Measurements from ENCODE around the gene SLC25A29.

Gene SLC25A29

DNA sequence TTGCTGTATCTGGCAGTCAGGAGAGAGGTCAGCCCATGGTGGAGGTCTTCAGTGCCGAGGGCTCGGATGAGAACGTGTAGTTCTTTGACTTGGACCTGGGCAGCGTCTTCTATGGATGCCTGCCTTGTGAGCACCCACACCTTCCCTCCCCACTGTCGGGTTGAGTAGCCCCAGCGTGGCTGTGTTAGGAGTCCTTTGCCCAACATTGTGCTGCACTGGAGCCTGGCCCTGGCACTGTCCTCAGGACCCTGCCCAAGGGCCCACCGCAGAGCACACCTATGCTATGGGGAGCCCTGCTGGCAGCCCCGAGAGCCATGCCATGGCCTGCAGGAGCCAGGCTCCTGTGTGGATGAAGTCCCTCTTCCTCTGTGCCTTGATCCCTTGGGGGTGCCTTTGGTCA lies 26.7 kb downstream of the SLC25A29 start:
- Histone ChIP-seq H3K36me3 (ENCODE audit: control insufficient read depth, insufficient read depth, low read length) (no peaks in the 10 kb centered on the region), H3K79me2 (ENCODE audit: control insufficient read depth, insufficient read depth, low read length) (peaks cover 39% of the 10 kb centered on the region), H3K23ac (ENCODE audit: low read length) (no peak overlapping the region), H3K27me3 (ENCODE audit: insufficient read depth, low read length, poor library complexity) (no peaks in the 10 kb centered on the region), H3K4ac (ENCODE audit: low read depth, low read length) (no peak overlapping the region), H2BK120ac (ENCODE audit: low read depth, low read length) (no peak overlapping the region), H2BK15ac (replicated peaks; ENCODE audit: low read depth) (no peak overlapping the region), H4K5ac (ENCODE audit: low read length) (no peak overlapping the region), H3K9ac (ENCODE audit: low read length) (no peak overlapping the region), H3K56ac (ENCODE audit: low read length) (no peak overlapping the region), H3K4me3 (ENCODE audit: low read length) (no peak overlapping the region), H3K4me1 (ENCODE audit: control insufficient read depth, low read depth, low read length) (peaks cover 2% of the 10 kb centered on the region), H3K79me1 (ENCODE audit: low read length) (peaks cover 28% of the 10 kb centered on the region), H3K27ac (ENCODE audit: low read depth, low read length) (no peak overlapping the region), H2AK5ac (ENCODE audit: low read length) (no peak overlapping the region), H2BK5ac (ENCODE audit: low read length) (no peak overlapping the region), H3K4me2 (ENCODE audit: low read length) (no peak overlapping the region), H4K8ac (ENCODE audit: low read depth, low read length) (no peak overlapping the region), H3K18ac (ENCODE audit: low read length) (no peak overlapping the region)
- DNase-seq, result no peak
- WGBS (ENCODE audit: extremely low coverage, insufficient coverage, low lambda C conversion rate), result no CpG with 5 or more reads among the region's 8 CpGs

DNA sequence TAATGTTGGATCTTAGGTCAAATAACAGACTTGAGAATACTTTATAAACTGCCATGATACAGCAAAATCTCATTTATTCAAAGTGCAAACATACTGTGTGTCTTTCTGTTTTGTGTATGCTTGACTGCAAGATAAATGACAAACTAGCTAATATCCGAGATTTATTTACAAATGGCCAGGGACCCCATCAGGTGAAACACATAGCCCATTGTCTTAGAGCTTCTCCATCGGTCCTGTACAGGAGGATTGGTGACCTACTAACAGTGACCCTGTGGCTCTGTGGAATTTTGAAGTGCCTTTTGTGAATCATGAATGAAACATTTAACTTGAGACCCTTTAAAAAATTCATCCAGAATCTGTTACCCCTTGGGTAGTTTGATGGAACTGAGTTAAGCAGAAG lies 27.1 kb downstream of the SLC25A29 start:
- no peak overlapping the region for H4K5ac ChIP-seq (ENCODE audit: low read length)
- H3K79me1 ChIP-seq (ENCODE audit: low read length), result peaks cover 28% of the 10 kb centered on the region
- no peak overlapping the region for H3K4me3 ChIP-seq (ENCODE audit: low read length)
- H3K4me1 ChIP-seq (ENCODE audit: control insufficient read depth, low read depth, low read length), result peaks cover under 1% of the 10 kb centered on the region
- no peak overlapping the region for H3K23ac ChIP-seq (ENCODE audit: low read length)
- H2BK120ac ChIP-seq (ENCODE audit: low read depth, low read length), result no peak overlapping the region
- no peak overlapping the region for H3K27ac ChIP-seq (ENCODE audit: low read depth, low read length)
- H2BK5ac ChIP-seq (ENCODE audit: low read length), result no peak overlapping the region
- no peaks in the 10 kb centered on the region for H3K36me3 ChIP-seq (ENCODE audit: control insufficient read depth, insufficient read depth, low read length)
- H3K79me2 ChIP-seq (ENCODE audit: control insufficient read depth, insufficient read depth, low read length), result peaks cover 42% of the 10 kb centered on the region
- H3K9ac ChIP-seq (ENCODE audit: low read length), result no peak overlapping the region
- H2BK15ac ChIP-seq (replicated peaks; ENCODE audit: low read depth), result no peak overlapping the region
- H2AK5ac ChIP-seq (ENCODE audit: low read length), result no peak overlapping the region
- no peak overlapping the region for H3K18ac ChIP-seq (ENCODE audit: low read length)
- no peak overlapping the region for H3K4ac ChIP-seq (ENCODE audit: low read depth, low read length)
- WGBS (ENCODE audit: extremely low coverage, insufficient coverage, low lambda C conversion rate), result no CpG with 5 or more reads among the region's 2 CpGs
- DNase-seq, result no peak
- H3K4me2 ChIP-seq (ENCODE audit: low read length), result no peak overlapping the region
- no peaks in the 10 kb centered on the region for H3K27me3 ChIP-seq (ENCODE audit: insufficient read depth, low read length, poor library complexity)
- no peak overlapping the region for H3K56ac ChIP-seq (ENCODE audit: low read length)
- no peak overlapping the region for H4K8ac ChIP-seq (ENCODE audit: low read depth, low read length)

DNA sequence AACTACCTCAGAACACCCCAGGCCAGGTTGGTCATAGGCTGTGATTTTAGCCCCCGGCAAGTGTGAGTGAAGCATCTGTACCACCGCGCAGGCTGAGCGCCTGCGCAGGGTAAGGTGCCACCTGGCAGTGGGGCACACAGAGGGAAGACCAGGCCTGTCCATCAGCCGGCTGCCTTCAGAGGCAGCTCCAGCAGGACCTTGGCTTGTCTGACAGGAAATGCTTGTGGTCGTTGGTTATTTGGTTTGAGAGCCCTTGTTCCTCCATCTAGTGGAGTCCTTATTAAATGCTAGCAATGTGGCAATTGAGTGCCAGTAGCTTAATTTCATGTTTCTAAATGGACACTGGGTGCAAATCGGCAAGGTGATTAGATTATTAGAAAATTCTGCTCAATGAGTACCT lies 27.5 kb downstream of the SLC25A29 start:
- peaks cover 28% of the 10 kb centered on the region for H3K79me1 ChIP-seq (ENCODE audit: low read length)
- no CpG with 5 or more reads among the region's 8 CpGs for WGBS (ENCODE audit: extremely low coverage, insufficient coverage, low lambda C conversion rate)
- no peak overlapping the region for H4K8ac ChIP-seq (ENCODE audit: low read depth, low read length)
- H2AK5ac ChIP-seq (ENCODE audit: low read length), result no peak overlapping the region
- H3K79me2 ChIP-seq (ENCODE audit: control insufficient read depth, insufficient read depth, low read length), result peaks cover 45% of the 10 kb centered on the region
- no peak overlapping the region for H3K4ac ChIP-seq (ENCODE audit: low read depth, low read length)
- no peak overlapping the region for H3K18ac ChIP-seq (ENCODE audit: low read length)
- no peak overlapping the region for H3K56ac ChIP-seq (ENCODE audit: low read length)
- H4K5ac ChIP-seq (ENCODE audit: low read length), result no peak overlapping the region
- no peak overlapping the region for H3K27ac ChIP-seq (ENCODE audit: low read depth, low read length)
- H3K23ac ChIP-seq (ENCODE audit: low read length), result no peak overlapping the region
- no peak overlapping the region for H2BK120ac ChIP-seq (ENCODE audit: low read depth, low read length)
- H3K36me3 ChIP-seq (ENCODE audit: control insufficient read depth, insufficient read depth, low read length), result no peaks in the 10 kb centered on the region
- no peak overlapping the region for H3K4me2 ChIP-seq (ENCODE audit: low read length)
- H2BK5ac ChIP-seq (ENCODE audit: low read length), result no peak overlapping the region
- no peaks in the 10 kb centered on the region for H3K4me1 ChIP-seq (ENCODE audit: control insufficient read depth, low read depth, low read length)
- peak; percentile 37 for DNase-seq
- H2BK15ac ChIP-seq (replicated peaks; ENCODE audit: low read depth), result no peak overlapping the region
- no peak overlapping the region for H3K4me3 ChIP-seq (ENCODE audit: low read length)
- no peak overlapping the region for H3K9ac ChIP-seq (ENCODE audit: low read length)
- H3K27me3 ChIP-seq (ENCODE audit: insufficient read depth, low read length, poor library complexity), result no peaks in the 10 kb centered on the region

DNA sequence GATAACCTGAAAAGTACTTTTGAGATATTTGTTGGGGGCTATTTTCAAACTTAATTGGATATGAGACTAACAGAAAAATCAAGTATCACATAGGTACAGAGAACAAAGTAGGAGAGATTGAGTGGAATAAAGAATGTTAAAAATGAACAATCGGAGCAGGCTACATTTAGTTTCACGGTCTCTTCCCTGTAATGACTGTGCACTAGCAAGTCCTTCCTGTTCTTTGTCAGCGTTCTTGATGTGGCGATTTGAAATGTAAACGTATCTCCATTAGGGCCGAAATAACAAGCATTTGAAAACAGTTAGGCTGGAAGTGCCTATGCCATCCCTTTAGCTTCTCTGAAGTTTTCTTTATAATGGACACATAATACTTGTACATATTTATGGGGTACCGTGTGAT lies 31.0 kb downstream of the SLC25A29 start:
- Histone ChIP-seq H3K27ac (ENCODE audit: low read depth, low read length) (no peak overlapping the region), H3K36me3 (ENCODE audit: control insufficient read depth, insufficient read depth, low read length) (no peaks in the 10 kb centered on the region), H2BK5ac (ENCODE audit: low read length) (no peak overlapping the region), H2BK15ac (replicated peaks; ENCODE audit: low read depth) (no peak overlapping the region), H3K9ac (ENCODE audit: low read length) (no peak overlapping the region), H3K18ac (ENCODE audit: low read length) (no peak overlapping the region), H3K4me2 (ENCODE audit: low read length) (no peak overlapping the region), H3K27me3 (ENCODE audit: insufficient read depth, low read length, poor library complexity) (no peaks in the 10 kb centered on the region), H4K8ac (ENCODE audit: low read depth, low read length) (no peak overlapping the region), H3K23ac (ENCODE audit: low read length) (no peak overlapping the region), H3K4ac (ENCODE audit: low read depth, low read length) (no peak overlapping the region), H2AK5ac (ENCODE audit: low read length) (no peak overlapping the region), H2BK120ac (ENCODE audit: low read depth, low read length) (no peak overlapping the region), H4K5ac (ENCODE audit: low read length) (no peak overlapping the region), H3K56ac (ENCODE audit: low read length) (no peak overlapping the region), H3K4me1 (ENCODE audit: control insufficient read depth, low read depth, low read length) (no peaks in the 10 kb centered on the region), H3K4me3 (ENCODE audit: low read length) (no peak overlapping the region), H3K79me2 (ENCODE audit: control insufficient read depth, insufficient read depth, low read length) (peaks cover 54% of the 10 kb centered on the region), H3K79me1 (ENCODE audit: low read length) (peaks cover 25% of the 10 kb centered on the region)
- no peak for DNase-seq
- no CpG with 5 or more reads among the region's 7 CpGs for WGBS (ENCODE audit: extremely low coverage, insufficient coverage, low lambda C conversion rate)

DNA sequence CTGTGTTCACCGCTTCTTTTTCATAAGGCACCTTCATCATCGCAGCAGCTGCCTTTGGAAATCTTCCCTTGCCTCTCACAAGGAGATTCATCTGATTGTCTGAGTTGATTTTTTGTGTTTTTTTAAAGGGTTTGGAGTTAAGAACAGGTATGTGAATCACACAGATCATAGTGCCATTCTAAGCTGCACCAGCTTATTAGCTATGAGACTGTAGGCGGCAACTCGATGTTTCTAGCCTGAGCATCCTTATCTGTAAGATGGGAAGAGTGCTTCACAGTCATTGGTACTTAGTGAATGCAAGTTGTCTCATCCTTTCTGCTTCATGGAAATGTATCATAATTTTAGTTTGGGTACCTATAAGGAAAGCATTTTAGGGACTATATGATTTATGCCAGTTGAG lies 32.0 kb downstream of the SLC25A29 start:
- Histone ChIP-seq H3K56ac (ENCODE audit: low read length) (no peak overlapping the region), H2BK5ac (ENCODE audit: low read length) (no peak overlapping the region), H4K8ac (ENCODE audit: low read depth, low read length) (no peak overlapping the region), H3K9ac (ENCODE audit: low read length) (no peak overlapping the region), H3K23ac (ENCODE audit: low read length) (no peak overlapping the region), H3K79me2 (ENCODE audit: control insufficient read depth, insufficient read depth, low read length) (peaks cover 51% of the 10 kb centered on the region), H3K27ac (ENCODE audit: low read depth, low read length) (no peak overlapping the region), H2AK5ac (ENCODE audit: low read length) (no peak overlapping the region), H2BK15ac (replicated peaks; ENCODE audit: low read depth) (no peak overlapping the region), H3K4me2 (ENCODE audit: low read length) (no peak overlapping the region), H3K18ac (ENCODE audit: low read length) (no peak overlapping the region), H2BK120ac (ENCODE audit: low read depth, low read length) (no peak overlapping the region), H3K36me3 (ENCODE audit: control insufficient read depth, insufficient read depth, low read length) (no peaks in the 10 kb centered on the region), H3K4ac (ENCODE audit: low read depth, low read length) (no peak overlapping the region), H3K4me1 (ENCODE audit: control insufficient read depth, low read depth, low read length) (no peaks in the 10 kb centered on the region), H4K5ac (ENCODE audit: low read length) (no peak overlapping the region), H3K4me3 (ENCODE audit: low read length) (no peak overlapping the region), H3K79me1 (ENCODE audit: low read length) (peaks cover 20% of the 10 kb centered on the region), H3K27me3 (ENCODE audit: insufficient read depth, low read length, poor library complexity) (no peaks in the 10 kb centered on the region)
- no CpG with 5 or more reads among the region's 4 CpGs for WGBS (ENCODE audit: extremely low coverage, insufficient coverage, low lambda C conversion rate)
- no peak for DNase-seq

GRCh38 chr14:100271247-100271939 lies 34.9 kb downstream of the SLC25A29 start:
- H4K8ac ChIP-seq (ENCODE audit: low read depth, low read length), result peak overlapping the region; percentile 28
- no peak overlapping the region for H3K23ac ChIP-seq (ENCODE audit: low read length)
- no peak overlapping the region for H3K56ac ChIP-seq (ENCODE audit: low read length)
- no peak overlapping the region for H3K4me3 ChIP-seq (ENCODE audit: low read length)
- H2BK15ac ChIP-seq (replicated peaks; ENCODE audit: low read depth), result no peak overlapping the region
- no CpG with 5 or more reads among the region's 10 CpGs for WGBS (ENCODE audit: extremely low coverage, insufficient coverage, low lambda C conversion rate)
- no peaks in the 10 kb centered on the region for H3K4me1 ChIP-seq (ENCODE audit: control insufficient read depth, low read depth, low read length)
- no peak overlapping the region for H3K18ac ChIP-seq (ENCODE audit: low read length)
- H2AK5ac ChIP-seq (ENCODE audit: low read length), result no peak overlapping the region
- H3K36me3 ChIP-seq (ENCODE audit: control insufficient read depth, insufficient read depth, low read length), result peaks cover 2% of the 10 kb centered on the region
- H2BK5ac ChIP-seq (ENCODE audit: low read length), result no peak overlapping the region
- H3K79me2 ChIP-seq (ENCODE audit: control insufficient read depth, insufficient read depth, low read length), result peaks cover 62% of the 10 kb centered on the region
- no peak overlapping the region for H3K4me2 ChIP-seq (ENCODE audit: low read length)
- no peak overlapping the region for H4K5ac ChIP-seq (ENCODE audit: low read length)
- no peak overlapping the region for H3K27ac ChIP-seq (ENCODE audit: low read depth, low read length)
- H3K79me1 ChIP-seq (ENCODE audit: low read length), result peaks cover 23% of the 10 kb centered on the region
- H3K27me3 ChIP-seq (ENCODE audit: insufficient read depth, low read length, poor library complexity), result no peaks in the 10 kb centered on the region
- no peak overlapping the region for H3K9ac ChIP-seq (ENCODE audit: low read length)
- H3K4ac ChIP-seq (ENCODE audit: low read depth, low read length), result no peak overlapping the region
- no peak overlapping the region for H2BK120ac ChIP-seq (ENCODE audit: low read depth, low read length)
- peak; percentile 40 for DNase-seq
